H1 (cell line): ENCODE data around the gene AKR1D1. TPM values are rescaled to one million over a fixed set of nuclear protein-coding genes. Genes with fewer than 3 reads are reported as not detected.
A peak's percentile ranks its signal among the peaks of the same experiment; 100 is the strongest.

Experiments used
- CTCF ChIA-PET: fragments of 300-600 bp; sonication (Branson Sonifier 250); formaldehyde crosslinking; loops from one replicate; lab custom pipeline; 2021; ENCODE audit not compliant: partially characterized antibody; lab: Charles Lee
- POLR2A ChIA-PET: fragments of 300-600 bp; sonication (Branson Sonifier 250); formaldehyde crosslinking; loops from one replicate; lab custom pipeline; 2021; ENCODE audit warnings: inconsistent platforms; ENCODE audit not compliant: partially characterized antibody; lab: Charles Lee
- DNase-seq, 2 experiments: peaks; one replicate each; pipeline versions ENCODE4 v3.0.0 to v3.0.0-alpha.2; 2010 to 2022; ENCODE audit warnings: low spot score in 2 of 2, low read depth in 1 of 2, mixed read lengths in 1 of 2
- FAIRE-seq: peaks from 2 replicates; lab custom pipeline; 2011; peaks lifted over from hg19 to GRCh38; lab: Jason Lieb, UNC
- H2AFZ ChIP-seq: 2 replicates; pipeline ENCODE4 v1.8.1; 2012; ENCODE audit warnings: low read length, inconsistent platforms
- H2AK5ac ChIP-seq: 2 replicates; pipeline ENCODE4 v1.6.1; 2013; ENCODE audit warnings: low read depth, low read length
- H2BK120ac ChIP-seq: replicated peaks from 2 replicates; pipeline ENCODE3; 2013; ENCODE audit warnings: low read depth, low read length, inconsistent platforms
- H2BK12ac ChIP-seq: 2 replicates; pipeline ENCODE4 v1.6.1; 2013; ENCODE audit warnings: low read depth, low read length
- H2BK15ac ChIP-seq: 2 replicates; pipeline ENCODE4 v1.6.1; 2013; ENCODE audit warnings: low read length
- H2BK20ac ChIP-seq: 2 replicates; pipeline ENCODE4 v1.6.1; 2013; ENCODE audit warnings: low read length
- H2BK5ac ChIP-seq: 2 replicates; pipeline ENCODE4 v1.6.1; 2013; ENCODE audit warnings: low read depth, low read length
- H3K14ac ChIP-seq: 2 replicates; pipeline ENCODE4 v1.6.1; 2013; ENCODE audit warnings: inconsistent platforms; ENCODE audit not compliant: insufficient read length
- H3K18ac ChIP-seq: 2 replicates; pipeline ENCODE4 v1.6.1; 2013; ENCODE audit warnings: low read length; ENCODE audit errors: extremely low read depth
- H3K23ac ChIP-seq: 2 replicates; pipeline ENCODE4 v1.6.1; 2013; ENCODE audit warnings: inconsistent platforms; ENCODE audit not compliant: insufficient read length
- H3K23me2 ChIP-seq: 2 replicates; pipeline ENCODE4 v1.6.1; 2013; ENCODE audit warnings: low read depth, low read length
- H3K27ac ChIP-seq: 2 replicates; pipeline ENCODE4 v1.6.1; 2011; ENCODE audit warnings: low read depth, low read length, inconsistent platforms
- H3K27me3 ChIP-seq, 4 experiments: replicated peaks in 1 of 4; 1 replicate in 1 of 4; 2 replicates in 3 of 4; pipeline versions ENCODE4 v1.6.1 to v1.8.1; 2011 to 2013; ENCODE audit warnings: low read length in 3 of 4, mild to moderate bottlenecking in 3 of 4, inconsistent platforms in 2 of 4, mixed read lengths in 2 of 4, moderate library complexity in 1 of 4; ENCODE audit not compliant: control insufficient read depth in 3 of 4, insufficient read depth in 3 of 4; ENCODE audit errors: extremely low read depth in 1 of 4
- H3K36me3 ChIP-seq, 4 experiments: 2 replicates each; pipeline versions ENCODE4 v1.6.1 to v1.8.1; 2011 to 2013; ENCODE audit warnings: mild to moderate bottlenecking in 4 of 4, low read length in 3 of 4, moderate library complexity in 2 of 4, control low read depth in 1 of 4, inconsistent platforms in 1 of 4; ENCODE audit not compliant: insufficient read depth in 4 of 4, control insufficient read depth in 2 of 4
- H3K4ac ChIP-seq: replicated peaks from 2 replicates; pipeline ENCODE3; 2013; ENCODE audit warnings: low read length, low read depth, mixed read lengths, inconsistent platforms; ENCODE audit not compliant: insufficient read length
- H3K4me1 ChIP-seq, 4 experiments: replicated peaks in 1 of 4; 1 replicate in 1 of 4; 2 replicates in 3 of 4; pipeline versions ENCODE4 v1.6.1 to v1.8.1; 2011 to 2013; ENCODE audit warnings: low read length in 3 of 4, inconsistent platforms in 2 of 4, mixed read lengths in 1 of 4; ENCODE audit not compliant: insufficient read depth in 4 of 4, control insufficient read depth in 3 of 4
- H3K4me2 ChIP-seq, 2 experiments: 2 replicates each; pipeline versions ENCODE4 v1.6.1 to v1.8.1; 2011 to 2013; ENCODE audit warnings: low read depth in 2 of 2, low read length in 2 of 2, control low read depth in 1 of 2, inconsistent platforms in 1 of 2, mild to moderate bottlenecking in 1 of 2; ENCODE audit not compliant: insufficient read depth in 1 of 2
- H3K4me3 ChIP-seq, 4 experiments: fragments of 200-600, 300-600 bp in 1 of 4; sonication (generic), shearing (Covaris generic), sonication (Bioruptor Twin) in 1 of 4; 2 replicates each; pipeline versions ENCODE4 v1.5.1 to v1.8.1; 2011 to 2016; ENCODE audit warnings: low read length in 4 of 4, low read depth in 3 of 4, control low read depth in 2 of 4, inconsistent platforms in 2 of 4, mild to moderate bottlenecking in 2 of 4, mixed read lengths in 1 of 4, moderate library complexity in 1 of 4; ENCODE audit not compliant: insufficient read depth in 2 of 4; ENCODE audit errors: extremely low read depth in 1 of 4
- H3K56ac ChIP-seq: replicated peaks from 2 replicates; pipeline ENCODE3; 2013; ENCODE audit warnings: low read depth, mild to moderate bottlenecking, mixed read lengths, low read length, inconsistent platforms; ENCODE audit not compliant: insufficient read length
- H3K79me1 ChIP-seq: 2 replicates; pipeline ENCODE4 v1.6.1; 2013; ENCODE audit warnings: low read depth, low read length, control low read depth
- H3K79me2 ChIP-seq, 2 experiments: 2 replicates each; pipeline versions ENCODE4 v1.6.1 to v1.8.1; 2012 to 2013; ENCODE audit warnings: low read length in 2 of 2, mild to moderate bottlenecking in 2 of 2, inconsistent platforms in 1 of 2; ENCODE audit not compliant: insufficient read depth in 2 of 2, control insufficient read depth in 1 of 2
- H3K9ac ChIP-seq, 4 experiments: replicated peaks in 1 of 4; 1 replicate in 1 of 4; 2 replicates in 3 of 4; pipeline versions ENCODE4 v1.6.1 to v1.8.1; 2011 to 2013; ENCODE audit warnings: low read depth in 3 of 4, low read length in 3 of 4, control low read depth in 2 of 4, mild to moderate bottlenecking in 2 of 4, moderate library complexity in 2 of 4, inconsistent platforms in 1 of 4; ENCODE audit errors: extremely low read depth in 1 of 4
- H3K9me3 ChIP-seq, 2 experiments: 2 replicates each; pipeline versions ENCODE4 v1.6.1 to v1.8.1; 2012 to 2013; ENCODE audit warnings: mild to moderate bottlenecking in 2 of 2, moderate library complexity in 2 of 2, control low read depth in 1 of 2, inconsistent platforms in 1 of 2, low read depth in 1 of 2, low read length in 1 of 2, mixed read lengths in 1 of 2; ENCODE audit not compliant: insufficient read depth in 2 of 2
- H4K20me1 ChIP-seq, 2 experiments: replicated peaks in 1 of 2; 2 replicates each; pipeline versions ENCODE3 to v1.8.1; 2011 to 2013; ENCODE audit warnings: inconsistent platforms in 2 of 2, low read length in 2 of 2, mild to moderate bottlenecking in 1 of 2; ENCODE audit not compliant: insufficient read depth in 2 of 2, control insufficient read depth in 1 of 2
- H4K5ac ChIP-seq: 2 replicates; pipeline ENCODE4 v1.6.1; 2013; ENCODE audit warnings: low read length, low read depth, mixed read lengths, inconsistent platforms; ENCODE audit not compliant: insufficient read length
- H4K8ac ChIP-seq: 2 replicates; pipeline ENCODE4 v1.8.0; 2013; ENCODE audit warnings: mild to moderate bottlenecking, moderate library complexity, low read length, inconsistent platforms; ENCODE audit not compliant: insufficient read depth; ENCODE audit errors: extremely low read depth
- H4K91ac ChIP-seq: replicated peaks from 2 replicates; pipeline ENCODE3; 2013; ENCODE audit warnings: low read length, mixed read lengths, inconsistent platforms; ENCODE audit not compliant: insufficient read length
- RAD21 ChIP-seq, 2 experiments: IDR thresholded peaks in 1 of 2; conservative IDR thresholded peaks in 1 of 2; 2 replicates each; pipeline ENCODE4 v1.6.1; 2011; ENCODE audit warnings: low read depth in 2 of 2, low read length in 2 of 2, improper control_type of control experiment in 1 of 2, inconsistent platforms in 1 of 2, mild to moderate bottlenecking in 1 of 2, moderate library complexity in 1 of 2
- RFX5 ChIP-seq: IDR thresholded peaks from 2 replicates; pipeline ENCODE4 v1.6.1; 2011; ENCODE audit warnings: low read depth, low read length, improper control_type of control experiment, borderline replicate concordance
- SP4 ChIP-seq: IDR thresholded peaks from 2 replicates; pipeline ENCODE4 v1.6.1; 2012; ENCODE audit warnings: low read length, inconsistent platforms
- TEAD4 ChIP-seq: IDR thresholded peaks from 2 replicates; pipeline ENCODE4 v1.6.1; 2012; ENCODE audit warnings: low read depth, low read length, inconsistent platforms, mixed read lengths
- WGBS, 2 experiments: shearing (Covaris generic) in 1 of 2; methylation state at CpG; one replicate each; pipeline versions ENCODE4 v1.1.6 to v1.1.7; 2013 to 2015; ENCODE audit warnings: low lambda C conversion rate in 2 of 2, mixed read lengths in 2 of 2, inconsistent platforms in 1 of 2, low coverage in 1 of 2, missing lambda C conversion rate in 1 of 2; ENCODE audit not compliant: insufficient replicate concordance in 2 of 2, insufficient coverage in 1 of 2, insufficient read length in 1 of 2; ENCODE audit errors: extremely low coverage in 1 of 2, missing lambda C conversion rate in 1 of 2; 5-methylcytosine and 5-hydroxymethylcytosine counted together
- polyA plus RNA-seq, 7 experiments: library from polyadenylated mRNA; depleted of rRNA in 3 of 7; stranded (reverse) in 5 of 7; unstranded in 2 of 7; fragments of >200 nt in 5 of 7; fragments of 200-250 nt in 2 of 7; gene quantifications; 1 replicate in 5 of 7; 2 replicates in 1 of 7; 4 replicates in 1 of 7; pipeline versions ENCODE4 v1.2.1 to v1.2.3, GENCODE V29; 2011 to 2013; ENCODE audit warnings: missing spikeins in 2 of 7, mixed read lengths in 2 of 7
- total RNA-seq: library from RNA; stranded (reverse); fragmentation: NEBNext Ultra II Directional; extraction: Animal tissue kit (Norgen Biotek cat#: 25700); gene quantifications from 2 replicates; pipeline ENCODE4 v1.2.1, GENCODE V29; 2021
- TF ChIP-seq, protein P1 (sequence below), 3 experiments: IDR thresholded peaks; 1 replicate in 2 of 3; 2 replicates in 1 of 3; pipeline versions ENCODE4 v1.5.1 to v1.6.1; 2011; ENCODE audit warnings: low read length in 3 of 3, mild to moderate bottlenecking in 3 of 3, inconsistent platforms in 2 of 3, low read depth in 1 of 3, moderate library complexity in 1 of 3; ENCODE audit not compliant: insufficient read depth in 1 of 3; ENCODE audit errors: control extremely low read depth in 1 of 3

Gene AKR1D1
- total and polyA plus RNA-seq, 2 of the 8 experiments (the other 6 are each of a cell fraction or from before 2014, with no cell fraction given): not detected

DNA sequence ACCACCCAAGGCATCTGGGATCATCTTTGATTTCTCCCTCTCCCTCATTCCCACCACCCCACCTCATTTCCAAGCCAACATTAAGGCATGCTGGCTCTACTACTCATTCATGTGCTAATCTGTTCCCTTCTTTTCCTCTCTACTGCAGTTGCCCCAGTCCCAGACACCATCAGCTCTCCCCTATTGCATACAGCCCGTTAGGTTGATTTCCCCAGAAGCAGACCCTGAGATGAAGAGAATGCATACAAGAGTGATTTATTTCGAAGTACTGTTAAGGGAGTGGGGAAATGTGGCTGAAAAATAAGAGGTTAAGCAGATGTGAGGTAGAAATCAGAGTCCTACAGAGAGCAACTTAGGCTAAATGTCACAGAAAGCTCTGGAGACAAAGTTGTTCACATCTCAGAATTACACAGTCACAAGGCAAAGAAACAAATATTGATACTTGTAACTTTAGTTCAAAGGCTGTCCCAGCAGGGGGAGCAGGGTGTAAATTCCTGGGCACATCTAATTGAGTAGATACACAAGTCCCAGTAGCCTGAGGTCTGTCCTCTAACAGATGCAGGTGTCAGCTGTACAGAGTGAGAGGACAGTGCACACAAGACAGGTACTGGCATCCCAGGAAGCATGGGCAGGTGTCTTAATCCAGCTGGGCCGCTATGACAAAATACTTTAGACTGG, 20.9 kb downstream of the AKR1D1 start:
- no peak for DNase-seq

More for the DNA sequence above, 20.9 kb downstream of the AKR1D1 start:
- TF ChIP-seq SP4 (0 out of 2 replicates have a peak, but pooled peaks have one; percentile 20), RFX5 (no peak), TEAD4 (peak; percentile 52; the same call in 1 of the 2 replicates), RAD21 (IDR thresholded peaks at IDR 0.05 in 1 of 2, conservative IDR thresholded peaks at IDR 0.05 in 1 of 2; ENCODE audit: low read depth in 2 of 2, low read length in 2 of 2) (peak; percentile 18 to 31; a peak in 3 of 4 replicates)
- TF ChIP-seq, protein P1, sequence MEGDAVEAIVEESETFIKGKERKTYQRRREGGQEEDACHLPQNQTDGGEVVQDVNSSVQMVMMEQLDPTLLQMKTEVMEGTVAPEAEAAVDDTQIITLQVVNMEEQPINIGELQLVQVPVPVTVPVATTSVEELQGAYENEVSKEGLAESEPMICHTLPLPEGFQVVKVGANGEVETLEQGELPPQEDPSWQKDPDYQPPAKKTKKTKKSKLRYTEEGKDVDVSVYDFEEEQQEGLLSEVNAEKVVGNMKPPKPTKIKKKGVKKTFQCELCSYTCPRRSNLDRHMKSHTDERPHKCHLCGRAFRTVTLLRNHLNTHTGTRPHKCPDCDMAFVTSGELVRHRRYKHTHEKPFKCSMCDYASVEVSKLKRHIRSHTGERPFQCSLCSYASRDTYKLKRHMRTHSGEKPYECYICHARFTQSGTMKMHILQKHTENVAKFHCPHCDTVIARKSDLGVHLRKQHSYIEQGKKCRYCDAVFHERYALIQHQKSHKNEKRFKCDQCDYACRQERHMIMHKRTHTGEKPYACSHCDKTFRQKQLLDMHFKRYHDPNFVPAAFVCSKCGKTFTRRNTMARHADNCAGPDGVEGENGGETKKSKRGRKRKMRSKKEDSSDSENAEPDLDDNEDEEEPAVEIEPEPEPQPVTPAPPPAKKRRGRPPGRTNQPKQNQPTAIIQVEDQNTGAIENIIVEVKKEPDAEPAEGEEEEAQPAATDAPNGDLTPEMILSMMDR (IDR thresholded peaks at IDR 0.05; ENCODE audit: control extremely low read depth in 1 of 3, insufficient read depth in 1 of 3, low read depth in 1 of 3, low read length in 3 of 3): peak in 1 of 3 experiments; percentile 23; a peak in 1 of 4 replicates
- Histone ChIP-seq H3K4me3 (no peak overlapping the region), H3K9ac (no peak overlapping the region), H4K8ac (no peak overlapping the region), H3K27me3 (no peaks in the 10 kb centered on the region), H3K23ac (no peak overlapping the region), H3K23me2 (no peaks in the 10 kb centered on the region), H3K14ac (no peak overlapping the region), H4K5ac (no peak overlapping the region), H2BK20ac (no peak overlapping the region; the same call in 1 of the 2 replicates), H2AFZ (no peak overlapping the region), H4K91ac (no peak overlapping the region), H3K9me3 (0 out of 4 replicates have a peak, but pooled peaks cover 0 to 5% of the 10 kb centered on the region in 2 experiments), H3K4ac (no peak overlapping the region), H3K4me1 (peaks cover 0 to 6% (median 0%) of the 10 kb centered on the region in 4 experiments; a peak in 2 of 7 replicates), H2BK15ac (no peak overlapping the region; the same call in 1 of the 2 replicates), H3K56ac (no peak overlapping the region), H2BK120ac (no peak overlapping the region), H2AK5ac (no peak overlapping the region), H3K4me2 (no peak overlapping the region), H4K20me1 (no peaks in the 10 kb centered on the region), H2BK5ac (no peak overlapping the region), H3K18ac (no peak overlapping the region), H3K36me3 (no peaks in the 10 kb centered on the region), H3K27ac (no peak overlapping the region), H3K79me2 (no peaks in the 10 kb centered on the region), H2BK12ac (no peak overlapping the region), H3K79me1 (no peaks in the 10 kb centered on the region)
- FAIRE-seq: no peak
- CTCF ChIA-PET: interaction anchor here (0.6 to 1.0 kb wide), 2 partner anchors 18 to 109 kb away, joined by 3 read pairs; no protein-coding TSS in a partner anchor
- WGBS, 2 experiments: 82% methylated on average over 3 of the region's 3 CpGs; no CpG with 5 or more reads in 1 of the 2 experiments
- POLR2A ChIA-PET: no interaction called here
